Stimulated activated CD4-positive, alpha-beta T cell treated with anti-CD3 and anti-CD28 coated beads, Interleukin-12 subunit alpha, Interleukin-12 subunit beta, amount 100 ng/mL, for 48 hours (primary cell): ENCODE results near the gene PITPNB.

Experiments used
- DNase-seq, 3 donors: peaks; one replicate each; pipeline ENCODE4 v3.0.0-alpha.2; 2020; ENCODE audit warnings: low read depth in 2 of 3, low spot score in 1 of 3

Gene PITPNB

DNA sequence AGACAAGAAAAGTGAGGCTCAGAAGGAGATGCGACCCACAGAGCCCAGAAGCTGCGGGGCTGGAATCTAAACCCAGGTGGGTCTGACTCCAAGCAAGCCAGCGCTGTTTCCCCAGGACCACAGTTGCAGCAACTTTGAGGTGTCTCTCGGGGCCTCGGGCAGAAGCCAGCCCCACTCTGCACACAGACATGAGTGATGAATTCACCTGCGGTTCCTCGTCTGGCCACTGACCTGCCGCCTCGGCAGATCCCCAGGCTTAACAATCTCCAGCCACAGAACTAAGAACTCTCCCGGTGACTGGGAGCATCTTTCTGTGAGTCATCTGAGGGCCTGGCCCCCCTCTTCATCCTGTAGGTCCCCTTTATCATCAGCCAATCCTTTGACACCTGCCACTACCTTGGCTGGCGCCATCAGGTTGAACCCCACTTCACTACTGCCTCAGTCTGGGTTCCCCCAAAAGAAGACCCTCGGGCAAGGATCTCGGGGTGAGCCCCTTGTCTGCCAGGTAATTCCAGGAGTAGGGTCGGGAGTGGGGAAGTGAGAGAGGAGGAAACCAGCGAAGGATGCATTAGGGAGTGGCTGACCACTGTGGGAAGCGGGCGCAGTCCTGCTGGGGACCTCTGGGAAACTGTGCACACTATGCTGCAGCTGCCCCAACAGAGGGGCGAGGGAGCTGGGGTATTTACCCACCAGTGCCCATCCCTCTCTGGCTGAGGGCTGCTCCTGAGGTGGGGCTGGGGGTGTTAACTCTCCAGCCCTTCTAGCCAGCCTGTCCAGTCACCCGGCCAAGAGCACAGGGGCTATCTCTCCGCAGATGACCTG, 84.5 kb downstream of the PITPNB start:
- no peak for DNase-seq

- no peak for DNase-seq
Measured at GRCh38 chr22:27833803-27834202, 85.3 kb downstream of the PITPNB start.

DNA sequence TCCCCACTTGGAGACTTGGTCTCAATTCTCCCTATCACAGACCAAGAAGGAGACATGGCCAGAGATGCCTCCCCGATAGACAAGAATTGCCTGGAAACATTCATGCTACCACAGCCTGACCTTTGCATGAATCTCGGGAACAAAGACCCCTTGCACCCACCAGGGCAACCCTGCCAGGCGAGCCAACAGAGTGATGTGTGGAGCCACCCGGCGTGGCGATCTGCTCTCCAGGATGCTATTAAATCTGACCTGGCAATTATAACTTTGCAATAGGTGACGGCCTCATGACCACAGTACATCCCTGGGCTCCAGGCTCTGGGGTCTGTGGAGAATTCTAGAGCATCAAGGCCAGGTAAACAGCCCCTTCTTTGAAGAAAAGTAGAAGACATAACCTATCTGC, 86.5 kb downstream of the PITPNB start:
- DNase-seq: no peak

DNA sequence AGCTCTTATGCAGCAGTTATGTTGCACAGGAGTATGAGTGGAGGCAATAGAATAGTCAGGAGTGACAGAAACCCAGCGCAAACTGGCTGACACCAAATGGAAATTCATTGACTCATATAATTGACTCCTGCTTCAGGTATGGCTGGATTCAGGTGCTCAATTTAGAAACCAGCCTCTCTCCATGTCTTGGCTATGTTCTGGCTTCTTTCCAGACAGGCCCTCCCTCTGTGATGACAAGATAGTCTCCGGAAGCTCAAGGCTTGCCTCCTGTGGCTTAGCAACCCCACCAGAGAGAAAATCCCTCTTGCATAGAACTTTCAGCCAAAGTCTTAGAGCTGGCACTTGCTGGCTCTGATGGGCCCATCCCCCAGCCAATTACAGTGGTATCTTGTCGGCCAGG, 89.4 kb downstream of the PITPNB start:
- DNase-seq: no peak

- no peak for DNase-seq
Measured at GRCh38 chr22:27827604-27828587, 91.2 kb downstream of the PITPNB start.

DNA sequence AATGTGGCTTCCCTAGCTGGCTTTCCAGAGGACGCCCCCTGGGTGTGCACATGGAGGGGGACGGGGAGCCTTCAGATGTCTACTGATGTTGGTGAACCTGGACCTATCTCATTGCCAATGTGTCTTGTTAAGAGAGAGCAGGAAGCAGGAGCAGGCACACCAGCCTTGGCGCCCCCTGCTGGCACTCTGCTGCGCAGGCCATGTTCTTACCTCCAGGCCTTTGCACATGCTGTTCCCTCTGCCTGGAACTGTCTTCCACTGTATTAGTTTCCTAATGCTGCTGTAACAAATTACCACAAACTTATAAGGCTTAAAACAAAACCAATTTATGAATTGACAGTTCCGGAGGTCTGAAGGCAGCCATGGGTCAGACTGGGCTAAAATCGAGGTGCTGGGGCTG, 93.9 kb downstream of the PITPNB start:
- DNase-seq: peak in 1 of 3 donors; percentile 10

DNA sequence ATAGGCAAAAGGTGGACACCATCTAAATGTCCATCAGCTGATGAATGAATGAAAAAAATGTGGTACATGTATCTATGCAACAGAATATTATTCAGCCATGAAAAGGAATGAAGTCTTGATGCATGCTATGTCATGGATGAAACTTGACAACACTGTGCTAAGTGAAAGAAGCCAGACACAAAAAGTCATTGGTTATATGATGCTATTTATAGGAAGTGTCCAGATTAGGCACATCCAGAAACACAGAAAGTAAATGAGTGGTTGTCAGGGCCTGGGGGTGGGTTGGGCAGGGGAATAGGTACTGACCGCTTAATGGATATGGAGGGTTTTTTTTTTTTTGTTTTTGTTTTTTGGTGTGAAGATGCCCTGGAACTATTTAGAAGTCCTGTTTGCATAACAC, 95.8 kb downstream of the PITPNB start:
- DNase-seq: no peak

DNA sequence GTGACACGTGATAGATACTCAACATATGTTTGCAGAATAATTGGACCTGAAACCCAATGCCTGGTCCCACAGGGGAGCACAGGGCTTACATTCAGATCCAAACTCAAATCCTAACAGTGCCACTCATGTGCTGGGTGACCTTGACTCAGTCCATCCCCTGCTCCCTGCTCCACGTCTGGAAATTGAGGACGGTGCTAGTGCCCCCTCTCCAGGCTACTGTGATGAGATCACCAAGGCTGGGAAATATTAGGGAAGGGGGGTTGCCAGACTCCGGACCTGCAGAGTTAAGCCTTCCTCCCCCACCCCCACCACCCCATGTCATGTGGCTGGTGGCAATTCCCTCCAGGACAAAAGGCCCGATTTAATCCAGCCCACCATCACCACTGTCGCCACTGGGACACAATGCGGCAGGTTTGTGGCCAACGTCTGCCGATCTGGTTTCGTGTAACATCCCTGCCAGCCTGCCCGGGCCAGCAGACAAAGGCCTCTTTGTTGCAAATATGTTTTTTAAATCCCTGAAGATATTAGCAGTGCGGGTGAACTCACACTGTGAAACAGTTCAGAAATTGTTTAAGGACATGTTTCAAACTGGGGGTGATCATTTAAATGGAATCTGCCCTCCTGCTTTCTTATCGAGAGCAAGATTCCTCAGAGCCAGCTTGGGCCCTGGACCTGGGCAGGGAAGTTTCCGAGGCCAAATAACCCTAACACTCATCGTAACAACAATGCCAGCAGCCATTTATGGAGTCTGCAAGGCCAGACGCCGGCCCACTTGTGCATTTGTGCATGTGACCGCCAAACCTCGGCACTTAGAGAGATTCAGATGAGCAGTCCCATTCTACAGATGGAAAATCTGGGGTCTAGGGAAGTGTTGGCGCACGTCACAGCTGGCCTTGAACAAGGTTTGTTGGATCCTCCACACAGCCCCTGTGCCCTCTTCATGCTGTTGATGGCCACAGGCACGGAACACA, 97.9 kb downstream of the PITPNB start:
- DNase-seq: no peak

- DNase-seq: no peak
Measured at GRCh38 chr22:27816552-27816951, 102.5 kb downstream of the PITPNB start.

DNA sequence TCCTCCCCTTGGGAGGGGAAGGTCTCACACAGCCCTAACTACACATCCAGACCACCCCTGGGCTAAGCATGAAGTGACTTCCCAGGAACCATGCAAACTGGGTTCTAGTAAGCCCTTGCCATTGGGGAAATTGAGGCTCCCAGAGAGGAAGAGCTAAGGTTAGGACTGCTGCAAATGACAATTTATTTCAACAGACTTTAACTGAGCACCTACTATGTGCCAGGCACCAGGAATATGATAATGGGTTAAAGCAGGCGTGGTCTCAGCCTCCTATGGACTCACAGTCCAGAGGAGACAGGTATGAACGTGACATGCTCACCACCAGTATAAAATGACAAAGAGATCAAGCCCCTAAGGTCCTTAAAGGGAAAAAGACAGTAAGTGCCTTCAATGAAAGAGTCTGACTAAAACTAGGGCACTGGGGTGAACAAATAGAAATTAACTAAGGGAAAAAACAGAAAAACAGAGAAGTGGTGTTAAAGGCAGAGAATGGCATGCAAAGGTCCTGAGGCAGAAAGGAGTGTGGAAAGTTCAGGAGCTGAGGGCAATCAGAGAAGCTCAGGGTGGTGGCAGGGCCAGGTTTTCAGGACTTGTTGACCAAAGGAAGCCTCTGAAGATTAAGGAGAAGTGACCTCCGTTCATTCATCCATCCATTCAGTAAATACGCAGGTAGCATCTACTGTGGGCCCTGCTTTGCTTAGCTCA, 103.1 kb downstream of the PITPNB start:
- no peak for DNase-seq

- DNase-seq: no peak
Measured at GRCh38 chr22:27814993-27815392, 104.1 kb downstream of the PITPNB start.

DNA sequence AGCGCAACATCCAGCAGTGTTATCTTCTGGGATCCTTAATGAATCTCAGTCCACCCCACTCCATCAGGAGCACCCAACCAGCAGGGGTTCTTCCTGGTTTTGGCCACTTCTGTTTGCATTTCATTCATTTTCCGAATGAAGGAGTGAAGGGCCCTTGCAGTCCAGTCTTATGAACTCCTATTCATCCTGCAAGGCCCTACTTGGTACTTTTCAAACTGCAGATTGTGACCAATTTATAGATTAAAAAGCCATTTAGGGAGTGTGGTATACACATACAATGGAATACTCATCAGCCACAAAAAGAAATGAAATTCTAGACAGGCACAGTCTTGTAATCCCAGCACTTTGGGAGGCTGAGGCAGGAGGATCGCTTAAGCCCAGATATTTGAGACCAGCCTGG, 107.3 kb downstream of the PITPNB start:
- no peak for DNase-seq

DNA sequence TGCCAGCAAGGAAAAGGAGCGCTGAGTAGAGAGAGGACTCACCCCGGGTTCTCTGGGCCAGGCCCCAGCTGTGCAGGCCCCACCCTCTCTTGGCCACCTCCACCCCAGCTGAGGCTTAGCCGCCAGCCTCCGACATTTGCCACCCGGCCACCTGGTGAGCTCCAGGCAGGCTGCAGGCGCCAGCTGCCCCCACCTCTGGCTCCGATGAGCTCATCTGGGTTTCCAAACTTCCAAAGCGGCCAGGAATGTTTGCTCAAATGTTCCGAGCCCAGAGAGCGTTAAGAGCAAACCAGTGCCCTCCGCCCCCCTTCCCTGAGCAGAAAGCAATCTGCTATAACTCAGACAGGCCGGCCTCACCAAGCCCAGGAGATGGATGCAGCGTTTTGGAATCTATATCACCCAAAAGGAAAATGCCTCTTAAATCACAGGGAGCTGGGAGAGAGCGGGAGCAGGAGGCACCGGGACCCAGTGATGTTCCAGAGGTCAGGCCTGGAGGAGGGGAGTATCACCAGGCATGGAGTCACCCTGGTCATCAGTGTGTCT, 108.4 kb downstream of the PITPNB start:
- no peak for DNase-seq

DNA sequence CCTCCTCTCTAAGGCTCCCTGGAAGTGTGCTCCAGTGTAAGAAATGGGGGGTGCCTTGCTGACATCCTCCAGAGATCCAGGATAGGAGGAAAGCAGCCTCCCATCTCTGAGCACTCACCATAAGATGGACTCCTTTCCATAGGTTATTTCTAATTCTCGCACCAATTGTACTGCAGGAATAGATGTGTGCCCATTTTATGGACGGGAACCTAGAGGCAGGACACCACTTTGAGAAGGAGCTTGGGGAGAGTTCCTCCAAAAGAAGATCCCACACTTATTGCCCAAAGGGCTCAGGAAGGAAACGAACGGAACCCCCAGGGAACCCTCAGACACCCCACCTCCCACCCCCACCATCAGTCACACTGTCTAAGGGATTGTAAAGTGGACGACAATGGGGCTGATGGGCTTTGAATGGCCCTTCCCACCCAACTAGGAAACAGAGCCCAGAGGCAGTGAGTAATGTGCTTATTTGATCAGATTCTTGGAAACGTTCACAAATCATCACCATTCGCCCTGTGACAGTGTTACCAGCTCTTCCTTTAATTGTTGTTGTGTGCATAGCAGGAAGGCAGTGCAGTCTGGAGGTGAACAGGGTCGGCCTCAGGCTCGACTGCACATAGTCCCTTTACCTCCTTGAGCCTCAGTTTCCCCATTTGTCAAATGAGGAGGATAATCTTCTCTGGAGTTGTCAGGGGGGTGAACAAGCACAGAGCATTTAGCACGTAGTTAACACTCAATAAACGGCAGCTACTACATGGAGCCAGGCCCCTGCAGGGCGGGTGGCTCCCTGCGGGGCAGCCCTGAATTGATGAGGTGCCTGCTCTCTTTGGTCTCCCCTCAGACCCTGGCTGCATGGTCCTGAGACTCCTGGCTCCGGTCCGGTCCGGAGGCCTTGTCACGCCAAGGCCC, 109.1 kb downstream of the PITPNB start:
- no peak for DNase-seq

GRCh38 chr22:27809226-27809603, 109.8 kb downstream of the PITPNB start:
- DNase-seq: no peak

DNA sequence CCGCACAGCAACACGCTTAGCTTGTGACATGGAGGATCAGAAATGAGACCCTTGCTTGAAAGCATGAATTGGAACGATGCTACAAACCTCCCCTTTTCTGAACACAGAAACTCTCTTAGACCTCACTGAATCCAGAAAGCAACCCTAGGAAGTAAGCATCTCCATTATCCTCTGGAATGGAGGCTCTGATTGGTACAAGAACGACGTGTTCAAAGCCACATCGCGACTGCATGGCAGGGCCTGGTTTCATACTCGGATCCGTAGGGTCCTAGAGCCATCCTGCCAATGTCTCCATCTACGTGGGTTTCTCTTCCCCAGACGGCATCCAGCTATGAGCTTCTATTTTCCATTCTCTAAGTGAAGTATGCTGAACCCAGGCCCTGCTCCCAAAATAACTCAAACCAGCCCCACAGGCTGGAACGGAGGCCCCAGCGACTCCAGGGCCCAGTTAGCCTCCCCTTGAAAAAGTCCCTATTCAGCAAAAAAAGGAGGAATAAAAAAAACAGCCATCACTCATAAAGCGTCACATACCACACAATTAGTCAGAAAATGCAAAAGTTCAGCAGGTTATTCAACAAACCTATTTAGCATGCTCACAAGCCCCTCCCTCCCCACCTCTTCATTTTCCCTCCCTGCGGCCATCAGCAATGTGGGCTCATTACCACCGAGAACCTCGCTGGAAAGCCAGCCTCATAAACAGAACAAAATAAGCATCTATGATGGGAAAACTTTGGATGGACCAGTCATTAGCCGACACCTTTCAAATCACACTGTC, 110.4 kb downstream of the PITPNB start:
- DNase-seq: no peak

DNA sequence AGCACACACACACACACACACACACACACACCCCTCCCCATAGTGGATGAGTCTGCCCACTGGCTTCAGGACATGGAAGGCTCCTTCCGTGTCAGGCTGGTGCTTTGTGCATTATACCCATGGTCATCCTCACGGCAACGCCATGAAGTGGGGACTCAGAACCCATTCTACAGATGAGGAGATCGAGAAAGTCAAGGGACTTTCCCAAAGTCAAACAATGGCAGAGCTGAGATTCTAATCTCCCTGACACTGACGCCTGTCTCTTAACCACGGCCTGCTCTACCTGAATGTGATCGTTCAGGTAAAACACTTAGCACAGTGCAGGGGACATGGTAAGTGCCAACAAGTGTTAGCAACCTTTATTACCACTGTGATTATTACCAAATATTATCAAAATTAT, 113.2 kb downstream of the PITPNB start:
- DNase-seq: no peak
